Activated gamma-delta T cell (primary cell): Measurements from ENCODE around the gene KLF7.
"Not testable (repeated sequence)": the region's sequence is repeated elsewhere in the genome, so short reads cannot be mapped to it uniquely, and the experiment has no call there.

Experiments used
- DNase-seq: peaks from one replicate; lab custom pipeline; 2025; lab: John Stamatoyannopoulos, UW

The KLF7 gene

GRCh38 chr2:207064128-207064690 is 101.5 kb downstream of the KLF7 start:
- DNase-seq = no peak

GRCh38 chr2:207061181-207061580 is 104.6 kb downstream of the KLF7 start:
- no peak for DNase-seq

GRCh38 chr2:207055257-207055656 is 110.5 kb downstream of the KLF7 start:
- no peak for DNase-seq

GRCh38 chr2:207054521-207054920 is 111.2 kb downstream of the KLF7 start:
- no peak for DNase-seq

- no peak for DNase-seq
Observed at GRCh38 chr2:207051385-207051965, 114.3 kb downstream of the KLF7 start.

- no peak for DNase-seq
Observed at GRCh38 chr2:207049122-207049521, 116.6 kb downstream of the KLF7 start.

GRCh38 chr2:207048416-207048815 is 117.3 kb downstream of the KLF7 start:
- no peak for DNase-seq

GRCh38 chr2:207046724-207047123 is 119.0 kb downstream of the KLF7 start:
- DNase-seq = no peak

- no peak for DNase-seq
Observed at GRCh38 chr2:207045531-207045930, 120.2 kb downstream of the KLF7 start.

GRCh38 chr2:207044379-207045362 is 121.1 kb downstream of the KLF7 start:
- no peak for DNase-seq

- DNase-seq = no peak
Observed at GRCh38 chr2:207042841-207043240, 122.9 kb downstream of the KLF7 start.

- no peak for DNase-seq
Observed at GRCh38 chr2:207041786-207042554, 123.8 kb downstream of the KLF7 start.

GRCh38 chr2:207041279-207041678 is 124.5 kb downstream of the KLF7 start:
- DNase-seq = no peak

GRCh38 chr2:207040696-207041095 is 125.1 kb downstream of the KLF7 start:
- no peak for DNase-seq

GRCh38 chr2:207039225-207039624 is 126.5 kb downstream of the KLF7 start:
- no peak for DNase-seq

GRCh38 chr2:207038299-207038698 is 127.4 kb downstream of the KLF7 start:
- DNase-seq = no peak

- no peak for DNase-seq
Observed at GRCh38 chr2:207037896-207038295, 127.9 kb downstream of the KLF7 start.

GRCh38 chr2:207037023-207037422 is 128.7 kb downstream of the KLF7 start:
- not testable (repeated sequence) for DNase-seq

- DNase-seq = no peak
Observed at GRCh38 chr2:207035875-207036274, 129.9 kb downstream of the KLF7 start.

- DNase-seq = no peak
Observed at GRCh38 chr2:207032490-207032889, 133.3 kb downstream of the KLF7 start.
